K562 (cell line): ENCODE results near the gene DCDC2.

Experiments used
- CTCF ChIP-seq, 3 experiments: IDR thresholded peaks in 2 of 3; conservative IDR thresholded peaks in 1 of 3; 2 replicates each; pipeline ENCODE4 v1.5.1; 2011 to 2012; ENCODE audit warnings: low read length in 3 of 3, mild to moderate bottlenecking in 3 of 3, control low read depth in 2 of 3, improper control_type of control experiment in 1 of 3, inconsistent platforms in 1 of 3, low read depth in 1 of 3, mixed read lengths in 1 of 3, moderate library complexity in 1 of 3; ENCODE audit not compliant: insufficient read depth in 2 of 3
- EZH2 ChIP-seq: IDR thresholded peaks from 2 replicates; pipeline ENCODE4 v1.6.1; 2012; ENCODE audit warnings: low read depth, mild to moderate bottlenecking, inconsistent platforms, low read length, borderline replicate concordance
- FOXA1 ChIP-seq: fragments of 450-650 bp; IDR thresholded peaks from 2 replicates; pipeline ENCODE4 v1.6.1; 2016; ENCODE audit warnings: mild to moderate bottlenecking, borderline replicate concordance
- POLR2A ChIP-seq: fragments of 450-650 bp; conservative IDR thresholded peaks from 2 replicates; pipeline ENCODE4 v1.6.1; 2016
- SIX5 ChIP-seq, 2 experiments: IDR thresholded peaks; 2 replicates each; pipeline ENCODE4 v1.6.1; 2011; ENCODE audit warnings: low read length in 2 of 2, borderline replicate concordance in 1 of 2, low read depth in 1 of 2, mild to moderate bottlenecking in 1 of 2, moderate library complexity in 1 of 2; ENCODE audit not compliant: insufficient read depth in 1 of 2
- SMARCC2 ChIP-seq: fragments of 450-650 bp; IDR thresholded peaks from 2 replicates; pipeline ENCODE4 v1.6.1; 2017; ENCODE audit warnings: antibody characterized with exemption, moderate library complexity, mild to moderate bottlenecking, low read depth
- ZBTB1 ChIP-seq: sonication (generic); formaldehyde crosslinking; IDR thresholded peaks from 2 replicates; pipeline ENCODE4 v1.8.1; 2023; ENCODE audit warnings: missing genetic modification reagents, low read depth, mild to moderate bottlenecking, borderline replicate concordance
- ZKSCAN8 ChIP-seq: fragments of 200-800 bp; sonication (Bioruptor generic); IDR thresholded peaks from 2 replicates; pipeline ENCODE4 v1.6.1; 2016; ENCODE audit warnings: missing genetic modification characterization, missing compliant biosample characterization
- ZNF766 ChIP-seq: fragments of 200-800 bp; sonication (Bioruptor generic); conservative IDR thresholded peaks from 2 replicates; pipeline ENCODE4 v1.6.1; 2016; ENCODE audit warnings: missing genetic modification characterization, missing compliant biosample characterization
- TF ChIP-seq, protein P1 (sequence below), 3 experiments: fragments of 200-800 bp in 1 of 3; fragments of 250-450 bp in 1 of 3; fragments of 450-650 bp in 1 of 3; sonication (Bioruptor Pico) in 1 of 3; sonication (Bioruptor generic) in 1 of 3; formaldehyde crosslinking in 1 of 3; IDR thresholded peaks; 2 replicates each; pipeline versions ENCODE4 v1.6.1 to v1.8.0; 2016 to 2022; ENCODE audit warnings: mild to moderate bottlenecking in 2 of 3, missing genetic modification characterization in 2 of 3, missing compliant biosample characterization in 1 of 3, moderate library complexity in 1 of 3

GRCh38 chr6:24374612-24375011, 16.8 kb upstream of the DCDC2 start:
- TF ChIP-seq FOXA1, result no peak
- TF ChIP-seq, protein P1, sequence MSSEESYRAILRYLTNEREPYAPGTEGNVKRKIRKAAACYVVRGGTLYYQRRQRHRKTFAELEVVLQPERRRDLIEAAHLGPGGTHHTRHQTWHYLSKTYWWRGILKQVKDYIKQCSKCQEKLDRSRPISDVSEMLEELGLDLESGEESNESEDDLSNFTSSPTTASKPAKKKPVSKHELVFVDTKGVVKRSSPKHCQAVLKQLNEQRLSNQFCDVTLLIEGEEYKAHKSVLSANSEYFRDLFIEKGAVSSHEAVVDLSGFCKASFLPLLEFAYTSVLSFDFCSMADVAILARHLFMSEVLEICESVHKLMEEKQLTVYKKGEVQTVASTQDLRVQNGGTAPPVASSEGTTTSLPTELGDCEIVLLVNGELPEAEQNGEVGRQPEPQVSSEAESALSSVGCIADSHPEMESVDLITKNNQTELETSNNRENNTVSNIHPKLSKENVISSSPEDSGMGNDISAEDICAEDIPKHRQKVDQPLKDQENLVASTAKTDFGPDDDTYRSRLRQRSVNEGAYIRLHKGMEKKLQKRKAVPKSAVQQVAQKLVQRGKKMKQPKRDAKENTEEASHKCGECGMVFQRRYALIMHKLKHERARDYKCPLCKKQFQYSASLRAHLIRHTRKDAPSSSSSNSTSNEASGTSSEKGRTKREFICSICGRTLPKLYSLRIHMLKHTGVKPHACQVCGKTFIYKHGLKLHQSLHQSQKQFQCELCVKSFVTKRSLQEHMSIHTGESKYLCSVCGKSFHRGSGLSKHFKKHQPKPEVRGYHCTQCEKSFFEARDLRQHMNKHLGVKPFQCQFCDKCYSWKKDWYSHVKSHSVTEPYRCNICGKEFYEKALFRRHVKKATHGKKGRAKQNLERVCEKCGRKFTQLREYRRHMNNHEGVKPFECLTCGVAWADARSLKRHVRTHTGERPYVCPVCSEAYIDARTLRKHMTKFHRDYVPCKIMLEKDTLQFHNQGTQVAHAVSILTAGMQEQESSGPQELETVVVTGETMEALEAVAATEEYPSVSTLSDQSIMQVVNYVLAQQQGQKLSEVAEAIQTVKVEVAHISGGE (CRISPR knock-in tag; IDR thresholded peaks at IDR 0.05), result no peak
- no peak for TF ChIP-seq ZNF766 (CRISPR knock-in tag)
- no peak for TF ChIP-seq CTCF (IDR thresholded peaks at IDR 0.05 in 2 of 3, conservative IDR thresholded peaks at IDR 0.05 in 1 of 3; ENCODE audit: insufficient read depth in 2 of 3, low read depth in 1 of 3, low read length in 3 of 3)
- TF ChIP-seq SMARCC2, result no peak
- TF ChIP-seq EZH2, result no peak
- no peak for TF ChIP-seq ZKSCAN8 (CRISPR knock-in tag)
- no peak for TF ChIP-seq POLR2A
- TF ChIP-seq SIX5 (IDR thresholded peaks at IDR 0.05; ENCODE audit: borderline replicate concordance in 1 of 2, insufficient read depth in 1 of 2, low read depth in 1 of 2, low read length in 2 of 2), result no peak
- TF ChIP-seq ZBTB1 (CRISPR knock-in tag), result no peak
